Measurements from ENCODE around the gene HIP1.

The HIP1 gene

DNA sequence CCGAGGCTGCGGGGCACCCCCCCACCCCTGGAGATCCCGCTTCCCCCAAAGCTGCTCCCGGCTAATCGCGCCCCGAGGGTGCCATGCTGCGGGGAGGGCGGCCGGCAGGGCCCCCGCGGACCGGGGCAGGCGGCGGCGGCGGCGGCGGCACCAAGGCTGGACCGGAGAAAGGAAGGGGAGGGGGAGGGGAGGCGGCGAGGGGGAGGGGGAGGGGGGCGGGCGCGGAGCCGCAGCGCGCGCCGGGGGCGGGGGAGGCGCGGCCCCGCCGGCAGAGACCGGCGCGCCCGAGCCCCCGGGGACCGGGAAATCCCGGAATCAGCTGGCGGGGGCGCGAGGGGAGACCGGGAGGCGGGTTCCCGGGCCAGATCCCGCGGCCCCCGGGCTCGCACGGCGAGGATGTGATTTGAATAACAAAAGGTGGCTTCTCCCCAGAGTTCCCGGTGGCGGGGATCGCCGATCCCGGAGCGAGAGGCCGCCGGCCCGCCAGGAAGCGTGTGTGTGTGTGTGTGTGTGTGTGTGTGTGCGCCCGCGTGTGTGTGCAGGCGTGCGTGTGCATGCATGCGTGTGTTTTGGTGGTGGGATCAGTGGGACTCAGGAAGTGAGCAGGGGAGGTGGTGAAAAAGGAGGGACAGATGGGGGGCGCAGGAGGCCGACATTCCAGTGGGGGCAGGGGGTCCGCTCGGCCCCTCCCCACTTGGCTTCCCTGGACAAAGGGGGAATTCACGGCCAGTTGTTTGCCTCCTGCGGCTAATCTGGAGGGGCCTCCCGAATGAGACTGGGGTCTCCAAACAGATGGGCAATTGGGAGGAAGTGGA, 99.5 kb downstream of the HIP1 start:
- H3K27ac ChIP-seq (ENCODE audit: low read depth, low read length, poor library complexity, severe bottlenecking): no peak overlapping the region
- H3K9me2 ChIP-seq (ENCODE audit: low read depth, low read length): no peaks in the 10 kb centered on the region
- peak overlapping the region; percentile 75 for H3K4me2 ChIP-seq (ENCODE audit: low read length)
- peak overlapping the region; percentile 59 for H3K4me3 ChIP-seq (ENCODE audit: low read depth, low read length, poor library complexity, severe bottlenecking)
- no peaks in the 10 kb centered on the region for H3K36me3 ChIP-seq (ENCODE audit: insufficient read depth, low read length)
- TF ChIP-seq, protein P1, sequence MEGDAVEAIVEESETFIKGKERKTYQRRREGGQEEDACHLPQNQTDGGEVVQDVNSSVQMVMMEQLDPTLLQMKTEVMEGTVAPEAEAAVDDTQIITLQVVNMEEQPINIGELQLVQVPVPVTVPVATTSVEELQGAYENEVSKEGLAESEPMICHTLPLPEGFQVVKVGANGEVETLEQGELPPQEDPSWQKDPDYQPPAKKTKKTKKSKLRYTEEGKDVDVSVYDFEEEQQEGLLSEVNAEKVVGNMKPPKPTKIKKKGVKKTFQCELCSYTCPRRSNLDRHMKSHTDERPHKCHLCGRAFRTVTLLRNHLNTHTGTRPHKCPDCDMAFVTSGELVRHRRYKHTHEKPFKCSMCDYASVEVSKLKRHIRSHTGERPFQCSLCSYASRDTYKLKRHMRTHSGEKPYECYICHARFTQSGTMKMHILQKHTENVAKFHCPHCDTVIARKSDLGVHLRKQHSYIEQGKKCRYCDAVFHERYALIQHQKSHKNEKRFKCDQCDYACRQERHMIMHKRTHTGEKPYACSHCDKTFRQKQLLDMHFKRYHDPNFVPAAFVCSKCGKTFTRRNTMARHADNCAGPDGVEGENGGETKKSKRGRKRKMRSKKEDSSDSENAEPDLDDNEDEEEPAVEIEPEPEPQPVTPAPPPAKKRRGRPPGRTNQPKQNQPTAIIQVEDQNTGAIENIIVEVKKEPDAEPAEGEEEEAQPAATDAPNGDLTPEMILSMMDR (IDR thresholded peaks at IDR 0.05; ENCODE audit: low read length): no peak
- 0 out of 2 replicates have a peak, but pooled peaks have one; percentile 48 for TF ChIP-seq EZH2 (IDR thresholded peaks at IDR 0.05; ENCODE audit: borderline replicate concordance, low read length)
- H3F3A ChIP-seq (ENCODE audit: insufficient read depth, low read length): no peaks in the 10 kb centered on the region
- H3K79me2 ChIP-seq (ENCODE audit: insufficient read depth, low read length): no peaks in the 10 kb centered on the region
- no peaks in the 10 kb centered on the region for H4K20me1 ChIP-seq (ENCODE audit: insufficient read depth, low read length)
- H3K9me3 ChIP-seq (ENCODE audit: low read length): peaks cover 8% of the 10 kb centered on the region
- no peak overlapping the region for H2AFZ ChIP-seq (ENCODE audit: low read length)
- peak overlapping the region; percentile 13; the same call in 1 of the 2 replicates for H3K9ac ChIP-seq (ENCODE audit: low read length)
- peaks cover 10% of the 10 kb centered on the region for H3K4me1 ChIP-seq (ENCODE audit: insufficient read depth, low read length, severe bottlenecking)
- 0 out of 2 replicates have a peak, but pooled peaks cover 3% of the 10 kb centered on the region for H3K27me3 ChIP-seq (ENCODE audit: insufficient read depth, low read length)

- Histone ChIP-seq H3K4me2 (ENCODE audit: low read length) (peak overlapping the region; percentile 75; the same call in 1 of the 2 replicates), H3K79me2 (ENCODE audit: insufficient read depth, low read length) (no peaks in the 10 kb centered on the region), H3K4me3 (ENCODE audit: low read depth, low read length, poor library complexity, severe bottlenecking) (peak overlapping the region; percentile 59), H3K27ac (ENCODE audit: low read depth, low read length, poor library complexity, severe bottlenecking) (no peak overlapping the region), H3F3A (ENCODE audit: insufficient read depth, low read length) (no peaks in the 10 kb centered on the region), H3K4me1 (ENCODE audit: insufficient read depth, low read length, severe bottlenecking) (peaks cover 10% of the 10 kb centered on the region), H3K27me3 (ENCODE audit: insufficient read depth, low read length) (0 out of 2 replicates have a peak, but pooled peaks cover 3% of the 10 kb centered on the region), H3K9ac (ENCODE audit: low read length) (no peak overlapping the region), H4K20me1 (ENCODE audit: insufficient read depth, low read length) (no peaks in the 10 kb centered on the region), H3K36me3 (ENCODE audit: insufficient read depth, low read length) (no peaks in the 10 kb centered on the region), H3K9me3 (ENCODE audit: low read length) (peaks cover 7% of the 10 kb centered on the region), H3K9me2 (ENCODE audit: low read depth, low read length) (no peaks in the 10 kb centered on the region), H2AFZ (ENCODE audit: low read length) (no peak overlapping the region)
- TF ChIP-seq EZH2 (IDR thresholded peaks at IDR 0.05; ENCODE audit: borderline replicate concordance, low read length): no peak
- TF ChIP-seq, protein P1 (IDR thresholded peaks at IDR 0.05; ENCODE audit: low read length): no peak
Measured at GRCh38 chr7:75638594-75639070, 100.1 kb downstream of the HIP1 start.

GRCh38 chr7:75637854-75638593, 100.7 kb downstream of the HIP1 start:
- H2AFZ ChIP-seq (ENCODE audit: low read length): no peak overlapping the region
- H3K27ac ChIP-seq (ENCODE audit: low read depth, low read length, poor library complexity, severe bottlenecking): no peak overlapping the region

More at GRCh38 chr7:75637854-75638593, 100.7 kb downstream of the HIP1 start:
- Histone ChIP-seq H3K4me2 (ENCODE audit: low read length) (peak overlapping the region; percentile 75; the same call in 1 of the 2 replicates), H3K9me3 (ENCODE audit: low read length) (peaks cover under 1% of the 10 kb centered on the region), H3K4me3 (ENCODE audit: low read depth, low read length, poor library complexity, severe bottlenecking) (no peak overlapping the region), H3K27me3 (ENCODE audit: insufficient read depth, low read length) (0 out of 2 replicates have a peak, but pooled peaks cover 3% of the 10 kb centered on the region), H3K36me3 (ENCODE audit: insufficient read depth, low read length) (no peaks in the 10 kb centered on the region), H3K9ac (ENCODE audit: low read length) (no peak overlapping the region), H3K79me2 (ENCODE audit: insufficient read depth, low read length) (no peaks in the 10 kb centered on the region), H3K4me1 (ENCODE audit: insufficient read depth, low read length, severe bottlenecking) (peaks cover 10% of the 10 kb centered on the region), H3K9me2 (ENCODE audit: low read depth, low read length) (no peaks in the 10 kb centered on the region), H4K20me1 (ENCODE audit: insufficient read depth, low read length) (no peaks in the 10 kb centered on the region), H3F3A (ENCODE audit: insufficient read depth, low read length) (no peaks in the 10 kb centered on the region)
- TF ChIP-seq, protein P1 (IDR thresholded peaks at IDR 0.05; ENCODE audit: low read length): no peak
- TF ChIP-seq EZH2 (IDR thresholded peaks at IDR 0.05; ENCODE audit: borderline replicate concordance, low read length): no peak
